Activated T-helper 1 cell treated with anti-CD3 and anti-CD28 coated beads, Interleukin-12 subunit alpha, Interleukin-12 subunit beta, Interleukin-2, Interleukin-4 antibody, amounts not matched to agents 30 ng/mL and 10 ng/mL and 1 ng/mL, durations not matched to agents 14 hours and 24 hours and 36 hours (primary cell): Measurements from ENCODE around the gene CDC42BPG. TPM values are rescaled to one million over a fixed set of nuclear protein-coding genes. Genes with fewer than 3 reads are reported as not detected.

ENCODE experiments used
- DNase-seq: peaks from one replicate; pipeline ENCODE4 v3.0.0; 2021; ENCODE audit warnings: low spot score
- H3K27ac Mint-ChIP-seq: one replicate; pipeline ENCODE4 v1.8.0; 2021; ENCODE audit warnings: mild to moderate bottlenecking, mixed read lengths
- H3K27me3 Mint-ChIP-seq: one replicate; pipeline ENCODE4 v1.8.0; 2022; ENCODE audit warnings: mild to moderate bottlenecking, moderate library complexity, mixed read lengths; ENCODE audit not compliant: insufficient read depth
- H3K36me3 Mint-ChIP-seq: one replicate; pipeline ENCODE4 v1.8.0; 2021; ENCODE audit warnings: low read depth, mixed read lengths
- H3K4me1 Mint-ChIP-seq: one replicate; pipeline ENCODE4 v1.8.0; 2021; ENCODE audit warnings: low read depth, mixed read lengths
- H3K4me3 Mint-ChIP-seq: one replicate; pipeline ENCODE4 v1.8.0; 2021; ENCODE audit warnings: mild to moderate bottlenecking, moderate library complexity, mixed read lengths
- H3K9me3 Mint-ChIP-seq: one replicate; pipeline ENCODE4 v1.8.0; 2021; ENCODE audit warnings: mixed read lengths
- intact Hi-C: fragments of 100-400 bp; cut with micrococcal nuclease; formaldehyde crosslinking; loops from one replicate; pipeline ENCODE4 v1.15.1; 2024
- total RNA-seq: library from RNA; stranded (reverse); gene quantifications from 2 replicates; pipeline ENCODE4 v1.2.3, GENCODE V29; 2022

The CDC42BPG gene
- total RNA-seq, 1 donor from 2014 or later: 0.29 TPM

GRCh38 chr11:64876835-64877341 is 32.4 kb upstream of the CDC42BPG start:
- Mint-ChIP-seq H3K4me1 (peaks cover 80% of the 10 kb centered on the region), H3K27me3 (no peaks in the 10 kb centered on the region), H3K27ac (peak overlapping the region; percentile 73), H3K4me3 (peak overlapping the region; percentile 99), H3K9me3 (no peaks in the 10 kb centered on the region), H3K36me3 (peaks cover 36% of the 10 kb centered on the region)
- DNase-seq: no peak
- intact Hi-C loops: loop anchor here (1.0 to 5.0 kb wide), 4 partner anchors 8 to 695 kb away; partner anchors contain the start of genes FAM89B, MAP4K2 and ZNRD2

GRCh38 chr11:64876229-64876750 is 31.8 kb upstream of the CDC42BPG start:
- Mint-ChIP-seq H3K27me3 (no peaks in the 10 kb centered on the region), H3K36me3 (peaks cover 41% of the 10 kb centered on the region), H3K4me1 (peaks cover 83% of the 10 kb centered on the region), H3K4me3 (peak overlapping the region; percentile 99), H3K9me3 (no peaks in the 10 kb centered on the region), H3K27ac (peak overlapping the region; percentile 73)
- intact Hi-C loops: loop anchor here (5.0 kb wide), 3 partner anchors 74 to 696 kb away; partner anchors contain the start of genes FAM89B, MAP4K2 and ZNRD2
- peak; percentile 24 for DNase-seq

GRCh38 chr11:64875369-64876228 is 31.1 kb upstream of the CDC42BPG start:
- Mint-ChIP-seq H3K36me3 (peaks cover 43% of the 10 kb centered on the region), H3K4me1 (peaks cover 79% of the 10 kb centered on the region), H3K9me3 (no peaks in the 10 kb centered on the region), H3K4me3 (peak overlapping the region; percentile 99), H3K27ac (peak overlapping the region; percentile 68), H3K27me3 (no peaks in the 10 kb centered on the region)
- intact Hi-C loops: loop anchor here (5.0 kb wide), 3 partner anchors 73 to 697 kb away; partner anchors contain the start of genes FAM89B, MAP4K2 and ZNRD2
- no peak for DNase-seq

GRCh38 chr11:64874308-64875240 is 30.1 kb upstream of the CDC42BPG start:
- peak overlapping the region; percentile 99 for H3K4me3 Mint-ChIP-seq
- intact Hi-C loops: loop anchor here (5.0 kb wide), 3 partner anchors 72 to 698 kb away; partner anchors contain the start of genes FAM89B, MAP4K2 and ZNRD2
- peaks cover 45% of the 10 kb centered on the region for H3K36me3 Mint-ChIP-seq
- no peaks in the 10 kb centered on the region for H3K9me3 Mint-ChIP-seq
- DNase-seq: no peak
- no peaks in the 10 kb centered on the region for H3K27me3 Mint-ChIP-seq
- peaks cover 78% of the 10 kb centered on the region for H3K4me1 Mint-ChIP-seq
- H3K27ac Mint-ChIP-seq: no peak overlapping the region

GRCh38 chr11:64872790-64873488 is 28.5 kb upstream of the CDC42BPG start:
- peaks cover 53% of the 10 kb centered on the region for H3K36me3 Mint-ChIP-seq
- intact Hi-C loops: no loop called here
- no peaks in the 10 kb centered on the region for H3K9me3 Mint-ChIP-seq
- peak overlapping the region; percentile 58 for H3K27ac Mint-ChIP-seq
- no peaks in the 10 kb centered on the region for H3K27me3 Mint-ChIP-seq
- DNase-seq: no peak
- peaks cover 86% of the 10 kb centered on the region for H3K4me1 Mint-ChIP-seq
- peak overlapping the region; percentile 42 for H3K4me3 Mint-ChIP-seq

GRCh38 chr11:64871492-64871891 is 27.0 kb upstream of the CDC42BPG start:
- intact Hi-C loops: no loop called here
- Mint-ChIP-seq H3K4me1 (peaks cover 82% of the 10 kb centered on the region), H3K27me3 (no peaks in the 10 kb centered on the region), H3K4me3 (peak overlapping the region; percentile 68), H3K27ac (peak overlapping the region; percentile 71), H3K36me3 (peaks cover 49% of the 10 kb centered on the region), H3K9me3 (no peaks in the 10 kb centered on the region)
- DNase-seq: no peak

- intact Hi-C loops: no loop called here
- Mint-ChIP-seq H3K27ac (peak overlapping the region; percentile 71), H3K27me3 (no peaks in the 10 kb centered on the region), H3K4me3 (peak overlapping the region; percentile 68), H3K9me3 (peaks cover 3% of the 10 kb centered on the region), H3K36me3 (peaks cover 48% of the 10 kb centered on the region), H3K4me1 (peaks cover 82% of the 10 kb centered on the region)
- no peak for DNase-seq
Measured at GRCh38 chr11:64870893-64871466, 26.5 kb upstream of the CDC42BPG start.

- H3K27me3 Mint-ChIP-seq: no peaks in the 10 kb centered on the region
- no peak for DNase-seq
- H3K4me3 Mint-ChIP-seq: peak overlapping the region; percentile 68
- peaks cover 47% of the 10 kb centered on the region for H3K36me3 Mint-ChIP-seq
- H3K9me3 Mint-ChIP-seq: peaks cover 7% of the 10 kb centered on the region
- H3K4me1 Mint-ChIP-seq: peaks cover 82% of the 10 kb centered on the region
- peak overlapping the region; percentile 63 for H3K27ac Mint-ChIP-seq
- intact Hi-C loops: no loop called here
Measured at GRCh38 chr11:64870176-64870892, 25.9 kb upstream of the CDC42BPG start.

- no peak for DNase-seq
- intact Hi-C loops: loop anchor here (1.0 kb wide), 2 partner anchors 8 to 10 kb away; no protein-coding TSS in a partner anchor
Measured at GRCh38 chr11:64869571-64870175, 25.2 kb upstream of the CDC42BPG start.

GRCh38 chr11:64868904-64869570 is 24.6 kb upstream of the CDC42BPG start:
- peaks cover 7% of the 10 kb centered on the region for H3K9me3 Mint-ChIP-seq

More at GRCh38 chr11:64869571-64870175, 25.2 kb upstream of the CDC42BPG start:
- peak overlapping the region; percentile 68 for H3K4me3 Mint-ChIP-seq
- peak overlapping the region; percentile 65 for H3K27ac Mint-ChIP-seq
- peaks cover 79% of the 10 kb centered on the region for H3K4me1 Mint-ChIP-seq
- peaks cover 7% of the 10 kb centered on the region for H3K9me3 Mint-ChIP-seq
- no peaks in the 10 kb centered on the region for H3K27me3 Mint-ChIP-seq
- peaks cover 41% of the 10 kb centered on the region for H3K36me3 Mint-ChIP-seq

More at GRCh38 chr11:64868904-64869570, 24.6 kb upstream of the CDC42BPG start:
- no peak for DNase-seq
- H3K36me3 Mint-ChIP-seq: peaks cover 38% of the 10 kb centered on the region
- intact Hi-C loops: loop anchor here (1.0 kb wide), 2 partner anchors 8 to 10 kb away; no protein-coding TSS in a partner anchor
- H3K4me1 Mint-ChIP-seq: peaks cover 79% of the 10 kb centered on the region
- H3K27ac Mint-ChIP-seq: peak overlapping the region; percentile 61
- H3K27me3 Mint-ChIP-seq: no peaks in the 10 kb centered on the region
- peak overlapping the region; percentile 68 for H3K4me3 Mint-ChIP-seq
